ENCODE data around the gene CACNA1H. TPM values are rescaled to one million over a fixed set of nuclear protein-coding genes. Genes with fewer than 3 reads are reported as not detected.

Gene CACNA1H
- total and polyA plus RNA-seq, 2 of the 8 experiments (the other 6 are each of a cell fraction or from before 2014, with no cell fraction given) = 14.0 to 28.7 TPM

GRCh38 chr16:1189455-1189854 lies 36.5 kb downstream of the CACNA1H start (continued):
- no peak for TF ChIP-seq CHD7 (IDR thresholded peaks at IDR 0.05; ENCODE audit: insufficient replicate concordance, low read length)
- no peak for TF ChIP-seq BRCA1 (IDR thresholded peaks at IDR 0.05; ENCODE audit: low read depth, low read length)
- TF ChIP-seq POLR2AphosphoS5 (IDR thresholded peaks at IDR 0.05; ENCODE audit: low read depth, low read length) = no peak
- TF ChIP-seq EP300 (IDR thresholded peaks at IDR 0.05; ENCODE audit: borderline replicate concordance in 1 of 2, low read depth in 2 of 2, low read length in 2 of 2) = no peak
- TF ChIP-seq NRF1 (IDR thresholded peaks at IDR 0.05; ENCODE audit: low read depth, low read length) = no peak
